ENCODE results near the gene MINK1. TPM values are rescaled to one million over a fixed set of nuclear protein-coding genes. Genes with fewer than 3 reads are reported as not detected.

Gene MINK1
- total RNA-seq, 4 donors from 2014 or later: 128 to 406 (median 181) TPM

- H3K27ac ChIP-seq: no peak overlapping the region
- no peaks in the 10 kb centered on the region for H3K27me3 ChIP-seq
- no peak overlapping the region for H3K4me3 ChIP-seq
- no peak for DNase-seq
- TF ChIP-seq POLR2A (IDR thresholded peaks at IDR 0.05) (no peak), CTCF (IDR thresholded peaks at IDR 0.05) (no peak), EP300 (IDR thresholded peaks at IDR 0.05; ENCODE audit: low read depth) (no peak), POLR2AphosphoS5 (IDR thresholded peaks at IDR 0.05) (no peak)
- H3K9me3 ChIP-seq: no peaks in the 10 kb centered on the region
- H3K4me1 ChIP-seq: no peaks in the 10 kb centered on the region
- no peaks in the 10 kb centered on the region for H3K36me3 ChIP-seq
- intact Hi-C loops (cut with DNase I; ENCODE audit: low total_unique reads) (no loop called here), in situ Hi-C loops (cut with MboI; ENCODE audit: low pct_ligation_motif_present in 1 of 4, low pct_unique_long_range_greater_than_20kb in 1 of 4, low sequenced_read_pairs in 3 of 4) (no loop called here)
- WGBS, 2 donors (ENCODE audit: low coverage in 1 of 2): 88% methylated on average over 13 of the region's 13 CpGs; no CpG with 5 or more reads in 1 of the 2 donors
Measured at GRCh38 chr17:4816826-4817225, 16.3 kb upstream of the MINK1 start.

- Histone ChIP-seq H3K4me1 (no peaks in the 10 kb centered on the region), H3K27me3 (no peaks in the 10 kb centered on the region), H3K27ac (no peak overlapping the region), H3K4me3 (no peak overlapping the region), H3K36me3 (no peaks in the 10 kb centered on the region), H3K9me3 (no peaks in the 10 kb centered on the region)
- intact Hi-C loops (cut with DNase I; ENCODE audit: low total_unique reads) (no loop called here), in situ Hi-C loops (cut with MboI; ENCODE audit: low pct_ligation_motif_present in 1 of 4, low pct_unique_long_range_greater_than_20kb in 1 of 4, low sequenced_read_pairs in 3 of 4) (no loop called here)
- 78 to 90% methylated on average over 4 to 12 of the region's 12 CpGs for WGBS, 2 donors (ENCODE audit: low coverage in 1 of 2)
- no peak for DNase-seq
- TF ChIP-seq CTCF (IDR thresholded peaks at IDR 0.05) (no peak), EP300 (IDR thresholded peaks at IDR 0.05; ENCODE audit: low read depth) (no peak), POLR2A (IDR thresholded peaks at IDR 0.05) (no peak), POLR2AphosphoS5 (IDR thresholded peaks at IDR 0.05) (no peak)
Measured at GRCh38 chr17:4818276-4818675, 14.9 kb upstream of the MINK1 start.

GRCh38 chr17:4822835-4823234, 10.3 kb upstream of the MINK1 start:
- Histone ChIP-seq H3K36me3 (no peaks in the 10 kb centered on the region), H3K9me3 (no peaks in the 10 kb centered on the region), H3K4me3 (no peak overlapping the region), H3K27ac (no peak overlapping the region), H3K4me1 (no peaks in the 10 kb centered on the region), H3K27me3 (no peaks in the 10 kb centered on the region)
- TF ChIP-seq EP300 (IDR thresholded peaks at IDR 0.05; ENCODE audit: low read depth): no peak
- TF ChIP-seq POLR2A (IDR thresholded peaks at IDR 0.05): no peak
- no peak for TF ChIP-seq CTCF (IDR thresholded peaks at IDR 0.05)
- 67% methylated on average over 3 of the region's 3 CpGs; no CpG with 5 or more reads in 1 of the 2 donors for WGBS, 2 donors (ENCODE audit: low coverage in 1 of 2)
- intact Hi-C loops (cut with DNase I; ENCODE audit: low total_unique reads) (no loop called here), in situ Hi-C loops (cut with MboI; ENCODE audit: low pct_ligation_motif_present in 1 of 4, low pct_unique_long_range_greater_than_20kb in 1 of 4, low sequenced_read_pairs in 3 of 4) (no loop called here)
- no peak for DNase-seq

- in situ Hi-C loops (cut with MboI; ENCODE audit: low pct_ligation_motif_present in 1 of 4, low pct_unique_long_range_greater_than_20kb in 1 of 4, low sequenced_read_pairs in 3 of 4) (no loop called here), intact Hi-C loops (cut with DNase I; ENCODE audit: low total_unique reads) (no loop called here)
- no peaks in the 10 kb centered on the region for H3K27me3 ChIP-seq
- TF ChIP-seq POLR2A (IDR thresholded peaks at IDR 0.05): no peak
- TF ChIP-seq CTCF (IDR thresholded peaks at IDR 0.05): no peak
- H3K36me3 ChIP-seq: no peaks in the 10 kb centered on the region
- WGBS, 2 donors (ENCODE audit: low coverage in 1 of 2): 63% methylated on average over 12 of the region's 12 CpGs; no CpG with 5 or more reads in 1 of the 2 donors
- H3K27ac ChIP-seq: no peak overlapping the region
- H3K4me1 ChIP-seq: no peaks in the 10 kb centered on the region
- DNase-seq: no peak
- H3K4me3 ChIP-seq: no peak overlapping the region
- H3K9me3 ChIP-seq: no peaks in the 10 kb centered on the region
Measured at GRCh38 chr17:4823373-4824089, 9.6 kb upstream of the MINK1 start.

Measured in transverse colon (tissue), 4 donors.